GM18519 (cell line): ENCODE results near the gene RPS19.
"Not testable (repeated sequence)": the region's sequence is repeated elsewhere in the genome, so short reads cannot be mapped to it uniquely, and the experiment has no call there.

Experiments used
- ATAC-seq: cut with Tn5 transposase; IDR thresholded peaks from one replicate; pipeline ENCODE4 v1.9.1; 2021; ENCODE audit warnings: mild to moderate bottlenecking, moderate library complexity; ENCODE audit not compliant: unreplicated experiment, low FRiP score

RPS19 gene

DNA sequence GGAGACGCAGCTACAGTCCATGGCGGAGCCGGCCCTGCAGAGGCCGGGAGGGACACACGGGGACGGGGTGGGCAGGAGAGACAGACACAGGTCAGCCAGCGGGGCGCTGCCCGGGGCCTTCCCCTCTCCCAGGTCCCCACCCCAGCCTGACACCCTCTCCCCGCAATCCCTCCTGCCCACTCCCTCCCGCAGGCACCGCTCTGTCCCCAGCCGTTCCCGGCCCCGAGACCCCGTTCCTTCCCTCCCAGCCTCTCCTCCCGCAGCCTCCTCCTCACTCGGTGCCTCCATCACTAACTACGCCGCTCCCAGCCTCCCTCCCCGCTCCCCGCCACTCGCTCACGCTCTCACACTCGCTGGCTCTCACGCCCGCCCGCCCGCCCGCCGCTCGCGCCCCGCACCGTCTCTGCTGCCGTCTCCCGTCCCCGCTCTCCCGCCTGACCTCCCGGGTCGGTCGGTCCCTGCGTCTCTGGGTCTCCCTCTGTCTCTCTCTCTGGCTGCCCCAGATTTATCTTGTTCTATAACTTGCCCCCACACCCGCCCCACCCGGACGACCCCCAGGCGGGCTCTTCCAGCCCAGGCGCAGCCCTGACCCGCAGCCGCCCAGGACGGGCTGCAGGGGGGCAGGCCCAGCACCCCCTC, 53.0 kb downstream of the RPS19 start:
- ATAC-seq = no peak

DNA sequence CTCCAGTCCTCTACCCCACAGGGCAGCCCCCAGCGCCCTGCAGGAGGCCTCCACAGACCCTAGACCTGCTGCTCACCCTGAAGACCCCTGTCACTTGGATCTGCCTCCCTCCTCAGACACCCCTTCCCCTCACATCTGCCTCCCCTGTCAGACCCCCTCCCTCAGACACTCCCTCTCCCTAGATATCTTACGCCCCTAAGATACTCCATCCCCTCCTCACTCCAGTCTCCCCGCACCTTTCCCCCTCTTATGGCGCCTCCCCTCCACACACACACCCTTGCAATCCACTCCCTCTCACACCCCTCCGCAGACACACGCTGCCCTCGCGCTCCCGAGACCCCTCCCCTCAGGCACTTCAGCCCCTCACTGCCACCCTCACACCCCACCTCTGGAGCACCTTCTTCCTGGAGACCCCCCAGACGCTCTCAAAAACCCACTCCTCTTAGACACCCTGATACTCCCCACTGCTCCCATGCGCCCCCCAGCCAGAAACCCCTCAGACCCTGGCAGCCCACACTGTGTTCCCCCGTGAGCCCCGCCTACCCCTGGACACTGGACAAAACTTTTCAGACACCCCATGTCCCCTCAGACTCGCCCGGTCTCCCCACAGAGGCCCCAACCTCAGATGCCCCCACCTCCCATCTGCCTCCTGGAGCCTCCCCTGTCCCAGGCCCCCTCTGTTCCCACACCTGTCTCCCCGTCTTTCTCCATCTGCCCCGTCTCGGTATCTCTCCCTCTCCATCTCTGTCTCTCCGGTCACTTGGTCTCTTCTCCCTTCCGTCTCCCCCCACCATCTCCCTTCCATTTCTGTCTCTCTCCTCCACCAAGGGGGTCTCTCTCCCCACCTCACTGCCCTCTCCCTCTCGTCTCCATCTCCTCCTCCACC, 53.7 kb downstream of the RPS19 start:
- ATAC-seq = no peak

DNA sequence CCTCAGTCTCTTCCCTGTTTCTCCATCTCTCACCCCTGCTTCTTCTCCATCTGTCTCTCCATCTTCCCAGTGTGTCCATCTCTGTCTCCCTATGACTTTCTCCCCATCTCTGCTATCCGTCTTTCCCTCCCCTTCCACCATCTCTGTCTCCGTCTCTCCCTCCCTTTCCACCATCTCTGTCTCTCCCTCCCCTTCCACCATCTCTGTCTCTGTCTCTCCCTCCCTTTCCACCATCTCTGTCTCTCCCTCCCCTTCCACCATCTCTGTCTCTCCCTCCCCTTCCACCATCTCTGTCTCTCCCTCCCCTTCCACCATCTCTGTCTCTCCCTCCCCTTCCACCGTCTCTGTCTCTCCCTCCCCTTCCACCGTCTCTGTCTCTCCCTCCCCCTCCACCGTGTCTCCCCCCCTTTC, 54.4 kb downstream of the RPS19 start:
- not testable (repeated sequence) for ATAC-seq

DNA sequence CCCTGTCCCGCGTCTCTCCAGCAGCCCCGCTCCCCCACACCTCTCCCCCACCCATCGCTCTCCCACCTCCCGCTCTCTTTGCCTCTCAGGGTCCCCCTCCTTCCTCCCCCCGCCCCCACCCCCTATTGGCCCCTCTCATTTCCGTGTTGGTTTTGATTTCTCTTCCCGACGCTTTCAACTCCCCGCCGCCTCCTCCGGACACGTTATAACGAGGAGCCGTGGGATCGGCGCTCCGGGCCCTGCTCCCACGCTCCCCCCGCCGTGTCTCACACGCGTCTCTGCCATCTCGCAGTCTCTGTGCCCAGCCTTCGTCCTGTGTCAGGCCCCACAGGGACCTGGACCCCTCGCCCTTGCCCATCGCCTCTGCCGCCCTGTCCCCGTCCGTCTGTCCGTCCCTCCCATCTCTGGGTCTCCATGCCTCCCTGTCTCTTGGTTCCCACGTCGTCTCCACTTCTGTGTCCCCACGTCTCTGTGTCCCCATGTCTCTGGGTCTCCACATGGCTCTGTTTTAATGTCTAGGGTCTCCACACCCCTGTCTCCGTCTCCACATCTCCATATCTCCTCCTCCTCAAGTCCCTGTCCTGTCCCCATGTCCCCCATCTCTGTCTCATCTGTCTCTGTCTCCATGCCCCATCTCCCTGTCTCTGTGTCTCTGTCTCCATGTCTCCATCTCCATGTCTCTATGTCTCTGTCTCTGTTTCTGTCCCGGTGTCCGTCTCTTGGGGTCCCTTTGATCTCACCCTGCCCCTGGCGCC, 55.1 kb downstream of the RPS19 start:
- ATAC-seq = no peak

DNA sequence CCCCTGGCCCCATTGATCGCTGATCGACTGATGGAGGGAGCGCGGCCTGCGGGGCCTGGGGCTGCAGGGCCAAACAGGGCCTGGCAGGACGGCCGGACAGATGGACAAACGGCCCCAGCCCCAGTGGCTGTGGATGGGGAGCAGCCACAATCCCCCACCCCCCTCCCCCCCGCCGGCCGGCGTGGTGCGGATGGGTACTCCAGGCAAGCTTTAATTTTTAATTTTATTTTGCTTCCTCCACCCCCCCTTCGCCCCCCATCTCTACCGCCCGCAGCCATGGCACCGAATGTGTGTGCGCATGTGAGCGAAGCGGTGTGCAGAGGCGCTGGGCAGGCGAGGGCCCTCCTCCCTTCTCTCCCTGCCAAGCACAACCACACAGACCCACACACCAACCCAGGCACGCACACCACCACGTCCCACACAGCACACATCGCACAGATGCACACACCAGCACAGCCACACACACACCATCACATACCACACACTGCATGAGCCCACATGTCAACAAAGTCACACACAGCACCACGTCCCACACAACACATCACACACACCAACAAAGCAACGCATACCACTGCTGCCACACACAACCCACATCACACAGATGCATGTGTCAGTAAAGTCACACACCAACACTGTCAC, 55.8 kb downstream of the RPS19 start:
- no peak for ATAC-seq

DNA sequence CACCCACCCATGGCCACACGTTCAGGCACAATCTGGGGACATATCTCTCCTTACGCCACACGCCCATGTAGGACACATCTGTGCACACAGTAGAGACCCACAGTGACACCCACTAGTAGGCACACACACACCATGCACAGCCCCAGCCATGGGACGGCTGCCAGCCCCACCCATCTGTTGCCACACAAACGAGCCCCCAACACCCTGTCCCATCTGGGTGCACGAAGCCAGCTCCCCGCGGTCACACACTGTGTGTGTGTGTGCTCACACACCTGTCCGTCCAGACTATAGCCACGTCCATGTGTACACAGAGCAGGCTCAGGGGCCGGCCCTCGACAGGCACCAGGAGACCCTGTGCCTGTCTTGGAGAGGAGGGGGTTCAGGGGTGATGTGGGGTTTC, 57.6 kb downstream of the RPS19 start:
- ATAC-seq = no peak

DNA sequence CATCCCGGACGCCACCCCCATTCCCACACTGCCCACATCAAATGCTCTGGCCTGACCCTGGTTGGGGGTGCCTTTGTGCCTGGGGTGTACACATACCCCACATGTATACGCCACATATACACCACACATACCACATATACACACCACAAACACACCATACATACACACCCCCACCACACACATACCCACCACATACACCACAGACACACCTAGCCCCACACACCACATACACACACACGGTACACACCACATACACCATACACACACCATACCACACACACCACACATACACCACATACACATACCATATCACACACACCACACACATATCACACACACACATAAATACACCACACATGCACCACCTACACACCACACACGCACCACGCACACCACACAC, 58.0 kb downstream of the RPS19 start:
- no peak for ATAC-seq

DNA sequence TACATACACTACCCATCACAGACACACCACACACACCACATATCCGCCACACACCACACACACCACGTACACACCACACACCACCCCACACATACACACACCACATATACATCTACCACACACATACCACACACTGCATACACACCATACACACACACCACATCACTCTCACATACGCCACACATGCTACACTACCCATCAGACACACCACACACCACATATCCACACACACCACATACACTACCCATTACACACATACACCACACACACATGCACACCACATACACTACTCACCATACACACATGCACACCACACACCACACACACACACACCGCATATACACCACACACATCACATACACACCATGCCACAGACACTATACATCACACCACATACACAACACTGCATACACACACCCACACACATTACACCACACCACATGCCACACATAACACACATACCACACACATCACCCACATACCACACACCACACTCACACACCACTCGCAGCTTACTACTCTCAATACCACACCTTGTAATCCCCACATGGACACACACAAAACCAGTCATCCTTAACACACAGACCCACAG, 58.7 kb downstream of the RPS19 start:
- ATAC-seq = no peak

DNA sequence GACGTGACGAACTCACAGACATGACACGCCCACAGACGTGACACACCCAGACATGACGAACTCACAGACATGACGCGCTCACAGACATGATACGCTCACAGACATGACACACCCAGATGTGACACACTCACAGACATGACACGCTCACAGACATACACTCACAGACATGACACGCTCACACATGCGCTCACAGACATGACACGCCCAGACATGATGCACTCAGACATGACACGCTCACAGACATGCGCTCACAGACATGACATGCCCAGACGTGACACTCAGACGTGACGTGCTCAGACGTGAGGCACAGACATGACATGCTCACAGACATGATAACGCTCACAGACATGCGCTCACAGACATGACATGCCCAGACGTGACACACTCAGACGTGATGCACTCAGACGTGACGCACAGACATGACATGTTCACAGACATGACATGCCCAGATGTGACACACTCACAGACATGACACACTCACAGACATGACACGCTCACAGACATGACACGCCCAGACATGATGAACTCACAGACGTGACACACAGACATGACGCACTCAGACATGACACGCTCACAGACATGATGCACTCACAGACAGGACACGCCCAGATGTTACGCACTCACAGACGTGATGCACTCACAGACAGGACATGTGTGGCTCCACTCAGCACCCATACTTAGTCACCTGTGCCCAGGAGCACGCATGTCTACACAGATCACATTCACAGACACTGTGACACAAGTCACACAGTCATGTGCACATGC, 60.1 kb downstream of the RPS19 start:
- ATAC-seq = no peak

DNA sequence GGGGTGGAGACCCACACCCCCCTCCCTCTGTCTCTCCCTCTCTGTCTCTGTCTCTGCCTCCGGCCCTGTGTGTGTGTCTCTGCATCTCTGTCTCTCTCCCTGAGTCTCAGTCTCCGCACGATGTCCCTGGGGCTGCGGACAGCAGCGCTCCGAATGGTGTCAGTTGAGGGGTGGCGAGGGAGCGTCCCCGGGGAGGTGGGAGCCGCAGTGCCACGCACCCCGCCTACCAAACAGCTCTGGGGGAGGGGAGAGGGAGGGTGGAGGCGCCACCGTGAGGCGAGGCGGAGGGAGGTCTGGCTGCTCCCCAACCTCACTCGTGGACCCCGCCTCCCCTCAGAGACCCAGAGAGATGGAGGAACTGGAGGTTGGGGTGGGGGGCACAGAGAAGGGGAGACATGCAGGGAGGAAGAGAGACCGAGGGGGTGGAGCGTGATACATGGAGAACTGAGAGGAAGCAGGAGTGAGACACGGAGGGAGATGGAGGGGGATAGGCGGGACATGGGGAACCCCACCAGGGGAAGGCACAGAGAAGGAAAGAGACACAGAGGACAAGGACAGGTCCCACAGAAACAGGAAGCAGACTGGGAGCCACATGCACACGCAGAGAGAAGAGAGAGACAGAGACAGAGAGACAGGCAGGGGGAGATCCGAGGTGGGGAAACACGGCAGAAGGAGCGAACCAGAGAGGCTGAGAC, 61.0 kb downstream of the RPS19 start:
- ATAC-seq = no peak

DNA sequence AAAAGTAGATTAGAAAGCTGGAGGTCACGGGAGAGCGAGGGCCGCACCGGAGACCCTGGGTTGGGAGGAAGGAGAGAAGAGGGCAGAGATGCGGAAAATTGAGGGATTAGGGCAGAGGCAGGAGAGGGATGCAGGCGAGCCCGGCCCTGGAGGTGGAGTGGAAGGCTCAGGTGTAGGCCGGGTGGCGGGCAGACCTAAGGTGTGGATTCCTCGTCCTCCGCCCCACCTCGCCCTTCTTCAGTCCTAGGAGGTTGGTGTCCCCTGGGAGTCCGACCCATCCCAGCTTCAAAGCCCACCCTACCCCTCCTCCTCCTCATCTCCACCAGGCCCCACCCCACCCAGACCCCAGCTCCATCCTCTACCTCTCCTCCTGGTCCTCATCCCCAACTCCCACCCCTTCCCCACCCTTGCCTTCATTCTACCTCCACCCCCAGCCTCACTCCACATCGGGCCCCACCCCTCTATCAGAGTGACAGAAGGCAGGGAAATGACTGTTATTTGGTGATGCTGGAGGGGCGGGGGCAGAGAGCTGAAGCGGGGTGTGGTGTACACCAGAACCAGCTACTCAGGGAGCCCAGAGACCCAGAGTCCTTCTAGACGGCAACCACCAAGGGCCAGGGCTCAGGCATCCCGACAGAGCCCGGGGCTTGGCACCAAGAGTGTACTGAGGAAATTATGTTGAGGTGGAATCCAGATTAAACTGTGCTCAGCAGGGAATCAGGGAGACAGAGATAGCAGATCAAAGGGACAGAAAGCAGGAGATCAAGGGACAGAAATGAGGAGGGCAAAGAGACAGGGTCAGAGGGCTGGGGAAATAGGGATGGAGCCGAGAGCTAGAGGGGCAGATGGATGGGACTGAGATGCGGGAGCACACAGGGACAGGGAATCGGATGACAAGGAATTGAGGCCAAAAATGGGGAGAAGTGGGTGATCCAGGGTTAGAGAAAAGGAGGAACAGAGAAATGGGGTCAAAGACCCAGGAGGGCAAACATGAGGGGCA, 61.8 kb downstream of the RPS19 start:
- no peak for ATAC-seq
